NCI-H2196 (cell line): ENCODE measurements around the gene PNMA3.
A peak's percentile ranks its signal among the peaks of the same experiment; 100 is the strongest.
"Not testable (repeated sequence)": the region's sequence is repeated elsewhere in the genome, so short reads cannot be mapped to it uniquely, and the experiment has no call there.

Experiments used
- DNase-seq: peaks from one replicate; lab custom pipeline; 2025; ENCODE audit not compliant: unreplicated experiment; lab: John Stamatoyannopoulos, UW

PNMA3 gene, protein sequence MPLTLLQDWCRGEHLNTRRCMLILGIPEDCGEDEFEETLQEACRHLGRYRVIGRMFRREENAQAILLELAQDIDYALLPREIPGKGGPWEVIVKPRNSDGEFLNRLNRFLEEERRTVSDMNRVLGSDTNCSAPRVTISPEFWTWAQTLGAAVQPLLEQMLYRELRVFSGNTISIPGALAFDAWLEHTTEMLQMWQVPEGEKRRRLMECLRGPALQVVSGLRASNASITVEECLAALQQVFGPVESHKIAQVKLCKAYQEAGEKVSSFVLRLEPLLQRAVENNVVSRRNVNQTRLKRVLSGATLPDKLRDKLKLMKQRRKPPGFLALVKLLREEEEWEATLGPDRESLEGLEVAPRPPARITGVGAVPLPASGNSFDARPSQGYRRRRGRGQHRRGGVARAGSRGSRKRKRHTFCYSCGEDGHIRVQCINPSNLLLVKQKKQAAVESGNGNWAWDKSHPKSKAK

DNA sequence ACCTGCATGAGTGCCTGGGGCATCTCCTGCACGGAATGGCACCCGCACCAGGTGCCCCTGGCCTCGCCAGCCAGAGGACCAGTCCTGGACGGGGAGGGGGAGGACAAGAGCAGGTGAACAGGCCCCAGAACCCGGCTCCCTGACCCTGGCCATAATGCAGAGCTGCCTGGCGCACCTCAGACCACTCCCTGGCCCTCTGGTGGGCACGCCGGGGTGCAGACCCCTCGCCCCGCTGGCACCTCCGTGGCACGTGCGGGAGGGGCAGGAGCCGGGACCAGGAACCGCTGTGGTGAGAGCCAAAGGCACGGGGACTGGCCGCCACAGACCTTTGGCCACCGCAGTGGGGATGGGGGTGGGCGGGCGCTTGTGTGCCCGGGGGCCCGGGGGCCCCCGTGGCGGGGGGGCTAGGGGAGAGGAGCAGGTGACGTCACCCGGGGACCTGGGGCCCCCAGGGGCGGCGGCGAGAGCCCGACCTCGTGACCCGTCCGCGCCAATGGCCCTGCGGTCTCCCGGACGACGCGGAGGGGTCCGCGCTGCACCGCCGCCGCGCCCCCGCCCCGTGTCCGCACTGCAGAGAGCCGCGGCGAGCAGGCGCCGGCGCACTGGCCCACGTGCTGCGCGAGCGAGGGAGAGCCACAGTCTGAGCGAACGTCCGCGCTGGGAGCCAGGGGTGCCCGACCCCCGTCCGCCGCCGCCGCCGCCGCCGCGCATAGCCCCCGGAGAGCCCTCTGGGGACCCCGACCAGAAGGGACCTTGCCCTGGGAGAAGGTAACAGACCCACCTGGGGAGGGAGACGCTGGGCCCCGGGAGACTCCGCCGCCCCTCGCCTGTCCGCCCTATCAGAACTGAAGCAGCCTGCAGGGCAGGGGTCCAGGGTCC lies at the start of gene PNMA3:
Gene PNMA3 (plus strand): TSS at position 600 of the 879 bp plus-strand sequence. CDS start 586 bp downstream, outside the sequence.
- DNase-seq: no peak

DNA sequence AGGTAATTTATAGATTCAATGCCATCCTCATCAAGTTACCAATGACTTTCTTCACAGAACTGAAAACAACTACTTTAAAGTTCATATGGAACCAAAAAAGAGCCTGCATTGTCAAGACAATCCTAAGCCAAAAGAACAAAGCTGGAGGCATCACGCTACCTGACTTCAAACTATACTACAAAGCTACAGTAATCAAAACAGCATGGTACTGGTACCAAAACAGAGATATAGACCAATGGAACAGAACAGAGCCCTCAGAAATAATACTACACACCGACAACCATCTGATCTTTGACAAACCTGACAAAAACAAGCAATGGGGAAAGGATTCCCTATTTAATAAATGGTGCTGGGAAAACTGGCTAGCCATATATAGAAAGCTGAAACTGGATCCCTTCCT lies 39.1 kb upstream of the PNMA3 start:
- DNase-seq: not testable (repeated sequence)

DNA sequence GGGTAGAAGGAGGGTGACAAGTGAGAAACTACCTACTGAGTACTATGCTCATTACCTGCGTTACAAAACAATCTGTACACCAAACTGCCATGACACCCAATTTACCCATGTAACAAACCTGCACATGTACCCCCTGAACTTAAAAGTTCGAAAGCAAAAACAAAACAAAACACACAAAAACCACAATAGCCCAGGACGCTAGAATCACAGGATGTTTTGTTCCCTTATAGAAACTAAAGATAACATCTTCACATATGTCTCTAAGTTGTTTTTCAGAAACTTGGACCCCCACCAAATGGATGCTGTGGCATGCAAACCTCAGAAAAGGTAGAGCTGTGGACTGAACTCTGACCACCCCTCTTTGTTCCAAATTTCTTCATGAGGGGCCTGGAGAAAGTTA lies 37.1 kb upstream of the PNMA3 start:
- DNase-seq: no peak

DNA sequence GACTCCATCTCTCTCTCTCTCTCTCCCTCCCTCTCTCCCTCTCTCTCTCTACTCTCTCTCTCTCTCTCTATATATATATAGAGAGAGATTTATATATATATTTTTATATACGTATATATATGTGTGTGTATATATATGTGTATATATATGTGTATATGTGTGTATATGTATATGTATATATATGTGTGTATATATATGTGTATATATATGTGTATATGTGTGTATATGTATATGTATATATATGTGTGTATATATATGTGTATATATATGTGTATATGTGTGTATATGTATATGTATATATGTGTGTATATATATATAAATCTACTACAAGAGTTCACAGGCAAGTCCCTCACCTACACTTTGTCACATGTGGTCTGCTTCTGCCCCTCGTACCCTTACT lies 29.8 kb upstream of the PNMA3 start:
- DNase-seq: not testable (repeated sequence)

DNA sequence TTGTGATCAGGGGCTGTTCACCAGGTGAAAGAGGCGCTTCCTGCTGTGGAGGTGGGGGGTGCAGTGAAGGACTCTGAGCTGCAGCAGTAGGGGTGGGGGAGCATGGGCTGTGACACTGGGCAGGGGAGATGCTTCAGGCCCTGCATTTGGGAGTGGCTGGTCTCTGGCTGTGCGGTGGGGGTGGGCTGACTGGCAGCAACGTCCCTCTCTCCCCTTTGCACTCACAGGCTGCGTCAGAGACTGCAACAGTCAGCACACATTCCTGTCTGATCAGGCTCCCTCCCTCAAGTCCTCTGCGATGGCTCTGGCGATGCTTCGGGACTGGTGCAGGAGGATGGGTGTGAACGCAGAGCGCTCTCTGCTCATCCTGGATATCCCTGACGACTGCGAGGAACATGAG lies 27.8 kb upstream of the PNMA3 start:
- not testable (repeated sequence) for DNase-seq

DNA sequence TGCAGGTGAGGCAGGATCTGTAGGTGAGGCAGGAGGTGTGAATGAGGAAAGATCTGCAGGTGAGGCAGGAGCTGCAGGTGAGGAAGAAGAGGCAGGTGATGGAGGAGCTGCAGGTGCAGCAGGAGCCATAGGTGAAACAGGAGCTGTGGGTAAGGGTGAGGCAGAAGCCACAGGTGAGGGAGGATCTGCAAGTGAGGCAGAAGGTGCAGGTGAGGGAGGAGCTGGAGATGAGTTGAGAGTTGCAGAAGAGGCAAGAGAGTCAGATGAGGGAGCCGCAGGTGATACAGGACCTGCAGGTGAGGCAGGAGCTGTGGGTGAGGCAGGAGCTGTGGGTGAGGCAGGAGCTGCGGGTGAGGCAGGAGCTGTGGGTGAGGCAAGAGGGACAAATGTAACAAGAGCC lies 27.1 kb upstream of the PNMA3 start:
- no peak for DNase-seq

DNA sequence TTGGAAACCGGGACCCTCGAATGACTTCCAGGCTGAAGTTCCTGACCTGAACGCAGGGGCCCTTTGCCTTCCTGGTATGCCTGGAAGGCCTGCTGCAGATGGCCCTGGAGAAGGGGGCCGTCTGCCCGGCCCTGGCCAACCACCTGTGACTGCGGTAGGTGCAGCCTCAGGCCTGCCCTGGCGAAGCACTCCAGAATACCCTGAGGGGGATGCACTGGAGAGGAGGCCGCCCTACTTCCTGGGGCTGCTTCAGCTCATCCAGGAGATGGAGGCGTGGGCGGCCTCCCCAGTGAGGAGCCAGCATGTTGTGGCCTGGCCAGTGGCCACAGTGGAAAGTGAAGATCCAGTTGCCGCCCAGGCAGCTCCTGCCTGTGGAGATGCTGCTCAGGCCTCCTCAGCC lies 26.4 kb upstream of the PNMA3 start:
- no peak for DNase-seq

DNA sequence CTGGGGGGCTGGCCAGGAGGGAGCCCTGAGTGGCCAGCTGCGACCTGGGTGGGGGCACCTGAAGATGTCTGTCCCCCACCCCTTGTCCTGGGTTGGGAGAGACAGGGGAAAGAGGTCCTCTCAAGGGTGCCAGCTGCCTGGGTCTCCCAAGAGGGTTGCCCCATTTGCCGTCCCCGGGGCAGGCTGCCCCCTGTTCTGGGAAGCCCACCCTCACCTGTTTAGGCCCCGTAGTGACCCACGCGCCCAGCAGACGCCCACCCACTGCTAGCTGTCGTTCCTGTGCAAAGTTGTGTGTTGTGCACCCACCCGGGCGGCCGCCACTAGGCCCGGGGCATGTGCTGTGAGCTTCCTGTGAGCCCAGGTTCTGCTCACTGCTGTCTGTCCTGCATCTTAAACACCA lies 25.5 kb upstream of the PNMA3 start:
- DNase-seq: no peak

DNA sequence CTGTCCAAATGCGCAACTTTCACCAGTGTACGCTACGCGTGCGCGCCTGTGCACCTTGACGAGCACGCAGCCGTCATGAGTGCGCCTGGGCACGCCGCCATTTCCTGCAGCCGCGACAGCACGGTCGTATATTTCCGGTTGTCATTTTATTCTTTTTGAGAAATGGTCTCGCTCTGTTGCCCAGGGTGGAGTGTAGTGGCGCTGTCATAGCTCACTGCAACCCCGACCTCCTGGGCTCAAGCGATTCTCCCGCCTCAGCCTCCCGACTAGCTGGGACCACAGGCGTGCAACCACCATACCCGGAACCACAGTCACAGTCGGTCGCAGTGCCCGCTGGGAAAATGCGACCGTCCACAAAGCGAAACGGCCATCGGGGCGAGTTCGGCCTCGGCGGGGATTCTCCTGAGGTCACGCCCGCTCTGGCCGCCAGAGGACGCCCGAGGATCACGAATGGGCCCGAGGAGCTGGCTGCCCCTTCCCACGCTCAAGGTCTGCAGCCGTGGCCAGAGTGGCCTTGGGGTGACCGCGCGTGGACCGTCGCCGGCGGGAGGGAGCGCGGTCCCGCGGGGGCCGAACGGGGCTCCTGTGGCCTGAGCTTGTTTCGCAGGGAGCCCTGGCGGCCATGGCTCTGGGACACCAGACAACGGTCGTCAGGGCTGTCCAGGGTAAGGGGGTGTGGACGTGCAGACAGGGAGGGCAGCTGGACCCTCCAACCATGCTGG lies 23.7 kb upstream of the PNMA3 start:
- peak; percentile 38 for DNase-seq

DNA sequence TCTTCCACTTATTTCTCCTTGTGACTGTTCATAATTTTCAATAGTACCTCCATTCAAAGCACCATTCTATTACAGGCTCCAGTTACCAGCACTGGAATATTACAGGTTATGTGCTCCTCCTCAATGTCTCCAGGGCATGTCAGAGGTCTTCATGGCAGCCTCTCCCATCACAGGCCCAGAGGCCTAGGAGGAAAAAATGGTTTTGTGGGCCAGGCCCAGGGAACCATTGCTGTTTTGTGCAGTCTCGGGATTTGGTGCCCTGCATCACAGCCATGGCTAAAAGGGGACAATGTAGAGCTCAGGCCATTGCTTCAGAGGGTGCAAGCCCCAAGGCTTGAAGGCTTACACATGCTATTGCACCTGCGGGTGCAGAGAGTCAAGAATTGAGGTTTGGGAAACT lies 7.2 kb upstream of the PNMA3 start:
- DNase-seq: no peak

DNA sequence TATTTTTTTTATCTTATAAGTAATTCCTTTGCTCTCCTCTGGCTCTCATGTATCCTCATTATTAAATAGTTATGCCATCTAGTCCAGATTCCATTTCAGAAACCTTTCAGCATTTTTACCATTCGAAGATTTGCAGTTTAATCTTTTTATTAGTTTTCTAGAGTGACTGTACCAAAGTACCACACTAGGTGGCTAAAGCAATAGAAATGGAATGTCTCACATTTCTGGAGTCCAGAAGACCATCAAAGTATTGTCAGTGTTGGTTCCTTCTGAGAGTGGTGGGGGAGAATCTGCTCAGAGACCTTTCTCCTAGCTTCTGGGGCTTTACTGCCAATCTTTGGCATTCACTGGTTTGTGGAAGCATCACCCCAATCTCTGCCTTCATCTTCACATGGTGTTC lies 3.7 kb upstream of the PNMA3 start:
- no peak for DNase-seq

DNA sequence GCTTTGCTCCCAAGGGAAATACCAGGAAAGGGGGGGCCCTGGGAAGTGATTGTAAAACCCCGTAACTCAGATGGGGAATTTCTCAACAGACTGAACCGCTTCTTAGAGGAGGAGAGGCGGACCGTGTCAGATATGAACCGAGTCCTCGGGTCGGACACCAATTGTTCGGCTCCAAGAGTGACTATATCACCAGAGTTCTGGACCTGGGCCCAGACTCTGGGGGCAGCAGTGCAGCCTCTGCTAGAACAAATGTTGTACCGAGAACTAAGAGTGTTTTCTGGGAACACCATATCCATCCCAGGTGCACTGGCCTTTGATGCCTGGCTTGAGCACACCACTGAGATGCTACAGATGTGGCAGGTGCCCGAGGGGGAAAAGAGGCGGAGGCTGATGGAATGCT lies 1.0 kb downstream of the PNMA3 start:
- DNase-seq: peak; percentile 64

DNA sequence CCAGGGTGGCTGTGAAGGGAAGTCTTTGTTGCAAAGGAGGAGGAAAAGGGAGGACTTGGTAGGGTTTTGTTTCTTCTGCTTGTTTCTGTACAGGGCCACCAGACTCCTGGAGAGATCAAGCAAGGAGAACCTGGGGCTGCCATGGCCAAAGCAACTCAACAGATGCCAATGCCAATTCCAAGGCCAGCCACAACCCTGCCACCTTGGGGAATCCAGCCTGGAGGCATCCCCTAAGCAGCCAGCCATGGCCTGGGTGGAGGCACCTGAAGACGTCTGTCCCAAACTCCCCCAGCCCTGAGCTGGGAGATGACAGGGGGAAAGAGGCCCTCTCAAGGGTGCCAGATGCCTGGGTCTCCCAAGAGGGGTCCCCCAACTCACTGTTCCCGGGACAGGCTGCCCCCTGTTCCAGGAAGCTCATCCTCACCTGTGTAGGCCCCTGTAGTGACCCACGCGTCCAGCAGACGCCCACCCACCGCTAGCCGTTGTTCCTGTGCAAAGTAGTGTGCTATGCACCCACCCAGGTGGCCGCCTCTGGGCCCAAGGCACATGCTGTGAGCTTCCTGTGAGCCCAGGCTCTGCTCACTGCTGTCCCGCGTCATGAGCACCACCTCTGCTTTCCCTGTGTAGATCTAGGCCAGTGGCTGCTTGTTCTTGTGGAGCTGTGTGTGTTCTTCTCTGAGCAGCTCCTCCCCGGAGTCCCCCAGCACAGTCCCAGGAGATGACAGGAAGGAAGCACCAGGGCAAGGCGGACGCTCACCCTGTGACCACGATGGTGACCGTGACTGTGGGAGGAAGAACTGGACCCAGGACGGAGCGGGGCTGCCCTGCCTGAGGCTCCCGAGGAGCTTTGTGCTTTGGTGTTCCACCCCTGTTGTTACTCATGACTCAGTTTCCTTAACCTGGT lies 3.2 kb downstream of the PNMA3 start:
- DNase-seq: no peak

DNA sequence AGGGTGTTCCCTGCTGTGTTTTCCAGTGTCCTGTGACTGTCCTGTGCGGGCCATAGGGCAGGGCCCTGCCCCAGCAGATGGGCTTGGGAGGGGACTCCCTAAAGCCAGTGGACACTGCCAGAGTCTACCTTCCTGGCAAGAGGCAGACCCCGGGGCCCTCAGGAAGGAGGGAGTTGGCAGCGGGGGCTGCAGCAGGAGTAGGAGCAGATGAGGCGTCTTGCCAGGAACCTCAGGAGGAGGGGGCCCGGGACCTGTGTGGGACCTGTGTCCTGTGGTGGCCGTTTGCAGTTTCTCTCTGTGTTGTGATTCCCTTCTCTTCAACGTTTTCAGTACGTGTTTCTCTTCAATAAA lies 3.8 kb downstream of the PNMA3 start:
- no peak for DNase-seq

DNA sequence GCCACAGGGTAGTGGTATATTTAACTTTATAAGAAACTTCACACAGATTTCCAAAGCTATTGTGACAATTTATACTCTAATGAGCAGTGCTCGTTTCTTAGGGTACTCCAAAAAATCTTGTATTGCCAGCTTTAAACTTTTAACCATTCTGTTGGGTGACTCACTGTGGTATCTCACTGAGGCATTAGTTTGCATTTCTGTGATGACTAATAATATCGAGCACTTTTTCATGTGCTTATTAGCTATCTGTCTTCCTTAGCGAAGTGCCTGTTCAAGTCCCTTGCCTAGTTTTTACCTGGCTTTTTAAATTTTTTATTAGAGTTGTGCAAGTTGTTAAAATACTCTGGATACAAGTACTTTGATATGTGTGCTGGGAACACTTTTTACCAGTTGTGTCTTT lies 5.5 kb downstream of the PNMA3 start:
- DNase-seq: no peak

DNA sequence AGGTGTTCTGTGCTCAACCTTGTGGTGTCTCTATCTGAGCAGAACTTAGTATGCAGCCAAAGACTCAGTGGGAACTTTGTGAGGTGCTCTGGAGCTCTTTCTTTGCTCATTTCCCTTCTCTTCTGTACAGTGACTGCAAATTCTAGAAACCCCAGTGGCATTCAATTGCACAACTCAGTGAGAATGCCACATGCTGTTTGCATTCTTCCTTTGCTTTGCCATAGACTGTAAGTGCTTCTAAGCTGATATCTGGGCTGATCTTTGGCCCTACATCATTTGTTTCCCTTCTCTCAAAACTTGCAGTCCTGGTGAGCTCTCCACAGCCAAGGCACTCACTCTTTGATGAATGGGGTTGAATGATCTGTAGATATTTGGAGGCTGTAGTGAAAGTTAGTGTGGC lies 7.0 kb downstream of the PNMA3 start:
- DNase-seq: no peak

DNA sequence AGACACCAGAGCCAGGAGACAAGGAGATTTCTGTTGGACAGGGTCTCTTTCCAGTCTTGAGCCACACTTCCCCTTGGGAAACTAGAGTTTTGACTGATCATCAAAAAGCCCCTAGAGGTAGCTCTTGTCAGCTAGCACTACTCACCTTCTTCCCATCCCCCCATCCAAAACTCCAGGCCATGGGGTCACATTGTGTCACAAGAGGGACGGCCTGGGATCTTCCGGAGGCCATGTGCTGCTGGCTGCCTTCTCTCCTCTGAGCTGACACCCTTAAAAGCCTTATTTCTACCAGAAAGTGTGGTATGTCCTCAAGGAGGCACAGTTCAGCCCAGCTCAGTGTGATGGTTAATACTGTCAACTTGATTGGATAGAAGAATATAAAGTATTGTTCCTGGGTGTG lies 7.8 kb downstream of the PNMA3 start:
- DNase-seq: no peak

DNA sequence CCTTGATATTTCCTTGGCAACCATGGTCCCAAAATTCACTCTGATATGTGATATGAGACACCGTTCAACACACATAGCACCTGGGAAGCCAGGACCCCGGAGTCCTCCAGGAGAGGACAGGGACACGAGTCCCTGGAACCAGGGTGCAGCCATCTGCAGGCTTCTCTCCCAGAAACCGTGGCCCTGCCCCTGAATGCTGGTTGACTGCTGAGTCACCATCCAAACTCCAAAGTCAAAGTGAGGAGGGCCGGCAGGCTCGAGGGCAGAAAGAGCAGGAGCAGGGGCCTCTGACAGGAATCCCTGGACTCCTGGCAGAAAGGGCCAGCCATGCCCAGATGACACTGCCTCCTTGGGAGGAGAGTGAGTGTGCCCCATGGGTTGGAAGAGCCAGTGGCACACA lies 9.1 kb downstream of the PNMA3 start:
- no peak for DNase-seq

DNA sequence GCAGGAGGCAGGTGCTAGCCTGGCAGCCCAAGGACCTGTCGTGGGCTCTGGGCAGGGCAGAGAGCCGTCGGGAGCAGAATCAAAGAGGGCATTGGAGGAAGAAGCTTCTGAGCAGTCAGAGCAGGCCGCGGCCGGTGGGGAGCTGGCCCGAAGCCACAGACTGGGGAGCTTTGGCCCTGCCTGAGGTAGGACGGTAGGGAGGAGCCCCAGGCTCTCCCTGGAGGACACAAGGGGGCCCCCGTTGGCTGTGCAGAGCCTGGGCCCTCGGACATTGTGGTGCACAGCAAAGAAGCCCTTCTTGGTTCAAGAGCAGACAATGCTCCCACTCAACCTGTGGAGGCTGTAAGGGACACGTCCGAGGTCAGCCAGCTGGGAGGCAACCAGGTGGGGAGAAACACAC lies 10.1 kb downstream of the PNMA3 start:
- not testable (repeated sequence) for DNase-seq

DNA sequence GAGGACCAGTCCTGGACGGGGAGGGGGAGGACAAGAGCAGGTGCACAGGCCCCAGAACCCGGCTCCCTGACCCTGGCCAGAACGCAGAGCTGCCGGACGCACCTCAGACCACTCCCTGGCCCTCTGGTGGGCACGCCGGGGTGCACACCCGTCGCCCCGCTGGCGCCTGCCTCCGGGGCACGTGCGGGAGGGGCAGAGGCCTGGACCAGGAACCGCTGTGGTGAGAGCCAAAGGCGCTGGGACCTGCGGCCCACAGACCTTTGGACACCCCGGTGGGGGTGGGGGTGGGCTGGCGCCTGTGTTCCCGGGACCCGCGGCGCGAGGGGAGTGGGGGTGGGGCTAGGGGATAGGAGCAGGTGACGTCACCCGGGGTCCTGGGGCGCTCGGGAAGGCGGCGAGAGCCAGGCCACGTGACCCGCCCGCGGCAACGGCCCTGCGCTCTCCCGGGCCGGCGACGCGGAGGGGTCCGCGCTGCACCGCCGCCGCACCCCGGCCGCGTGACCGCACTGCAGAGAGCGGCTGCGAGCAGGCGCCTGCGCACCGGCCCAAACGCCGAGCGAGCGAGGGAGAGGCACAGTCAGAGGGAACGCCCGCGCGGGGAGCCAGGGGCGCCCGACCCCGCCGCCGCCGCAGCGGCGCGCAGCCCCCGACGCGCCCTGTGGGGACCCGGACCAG lies 15.8 kb downstream of the PNMA3 start, which contains the start of gene PNMA6A:
Gene PNMA6A (plus strand): TSS at position 546 of the 675 bp plus-strand sequence. CDS start 609 bp downstream, outside the sequence.
- not testable (repeated sequence) for DNase-seq
